GM21529 (cell line): ENCODE data around the gene CCDC142.
"Not testable (repeated sequence)": the region's sequence is repeated elsewhere in the genome, so short reads cannot be mapped to it uniquely, and the experiment has no call there.

Experiments used
- ATAC-seq: cut with Tn5 transposase; IDR thresholded peaks from one replicate; pipeline ENCODE4 v1.9.1; 2021; ENCODE audit not compliant: unreplicated experiment

Gene CCDC142

GRCh38 chr2:74471332-74472065 is 11.3 kb downstream of the CCDC142 start:
- no peak for ATAC-seq

GRCh38 chr2:74470742-74471141 is 12.1 kb downstream of the CCDC142 start:
- ATAC-seq: not testable (repeated sequence)

- peak; percentile 3 for ATAC-seq
Observed at GRCh38 chr2:74464406-74464805, 18.4 kb downstream of the CCDC142 start.

GRCh38 chr2:74462786-74463105 is 20.1 kb downstream of the CCDC142 start:
- no peak for ATAC-seq

GRCh38 chr2:74462054-74462785 is 20.6 kb downstream of the CCDC142 start:
- no peak for ATAC-seq

GRCh38 chr2:74461187-74462053 is 21.4 kb downstream of the CCDC142 start:
- ATAC-seq: no peak

GRCh38 chr2:74460187-74460586 is 22.6 kb downstream of the CCDC142 start:
- ATAC-seq: not testable (repeated sequence)

GRCh38 chr2:74459503-74460118 is 23.2 kb downstream of the CCDC142 start:
- not testable (repeated sequence) for ATAC-seq

GRCh38 chr2:74458938-74459363 is 23.8 kb downstream of the CCDC142 start:
- no peak for ATAC-seq

GRCh38 chr2:74458132-74458937 is 24.5 kb downstream of the CCDC142 start, which contains the start of gene WBP1:
WBP1 (plus strand) TSS chr2:74458438; CDS start chr2:74458603, 165 bp downstream.
- peak; percentile 80 for ATAC-seq

- ATAC-seq: peak; percentile 34
Observed at GRCh38 chr2:74457549-74458131, 25.2 kb downstream of the CCDC142 start.

- no peak for ATAC-seq
Observed at GRCh38 chr2:74457129-74457548, 25.7 kb downstream of the CCDC142 start.

GRCh38 chr2:74454654-74455511 is 27.9 kb downstream of the CCDC142 start, which contains the start of gene INO80B:
INO80B (plus strand) TSS chr2:74455087; CDS start chr2:74455117, 30 bp downstream.
- ATAC-seq: peak; percentile 36

GRCh38 chr2:74450570-74451190 is 32.1 kb downstream of the CCDC142 start:
- no peak for ATAC-seq

GRCh38 chr2:74448771-74449170 is 34.0 kb downstream of the CCDC142 start:
- ATAC-seq: no peak

- no peak for ATAC-seq
Observed at GRCh38 chr2:74447230-74447999, 35.4 kb downstream of the CCDC142 start.

GRCh38 chr2:74444498-74445318 is 38.1 kb downstream of the CCDC142 start:
- ATAC-seq: no peak
